ENCODE data around the gene CSNK1G1.

Gene CSNK1G1

DNA sequence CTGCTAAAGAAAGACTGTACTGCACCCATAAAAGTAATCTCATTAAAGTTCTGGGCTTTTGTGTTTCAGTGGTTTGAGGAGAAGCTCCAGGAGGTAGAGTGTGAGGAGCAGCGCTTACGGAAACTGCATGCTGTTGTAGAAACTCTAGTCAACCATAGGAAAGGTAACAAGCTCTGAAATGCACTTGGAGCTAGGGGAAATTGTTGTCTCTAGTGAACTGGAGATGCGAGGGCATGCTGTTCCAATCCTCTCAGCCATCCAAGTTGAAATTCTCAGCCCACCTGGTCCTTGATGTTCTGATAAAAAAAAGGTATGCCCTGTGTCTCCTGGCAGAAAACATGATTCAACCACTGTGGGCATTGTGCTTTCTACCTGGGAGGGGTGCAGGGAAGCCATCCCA, 225.8 kb downstream of the CSNK1G1 start:
- no peak for DNase-seq (ENCODE audit: extremely low read depth, insufficient read length)
- TF ChIP-seq, protein P1, sequence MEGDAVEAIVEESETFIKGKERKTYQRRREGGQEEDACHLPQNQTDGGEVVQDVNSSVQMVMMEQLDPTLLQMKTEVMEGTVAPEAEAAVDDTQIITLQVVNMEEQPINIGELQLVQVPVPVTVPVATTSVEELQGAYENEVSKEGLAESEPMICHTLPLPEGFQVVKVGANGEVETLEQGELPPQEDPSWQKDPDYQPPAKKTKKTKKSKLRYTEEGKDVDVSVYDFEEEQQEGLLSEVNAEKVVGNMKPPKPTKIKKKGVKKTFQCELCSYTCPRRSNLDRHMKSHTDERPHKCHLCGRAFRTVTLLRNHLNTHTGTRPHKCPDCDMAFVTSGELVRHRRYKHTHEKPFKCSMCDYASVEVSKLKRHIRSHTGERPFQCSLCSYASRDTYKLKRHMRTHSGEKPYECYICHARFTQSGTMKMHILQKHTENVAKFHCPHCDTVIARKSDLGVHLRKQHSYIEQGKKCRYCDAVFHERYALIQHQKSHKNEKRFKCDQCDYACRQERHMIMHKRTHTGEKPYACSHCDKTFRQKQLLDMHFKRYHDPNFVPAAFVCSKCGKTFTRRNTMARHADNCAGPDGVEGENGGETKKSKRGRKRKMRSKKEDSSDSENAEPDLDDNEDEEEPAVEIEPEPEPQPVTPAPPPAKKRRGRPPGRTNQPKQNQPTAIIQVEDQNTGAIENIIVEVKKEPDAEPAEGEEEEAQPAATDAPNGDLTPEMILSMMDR (IDR thresholded peaks at IDR 0.05; ENCODE audit: insufficient read depth, low read length, poor library complexity, severe bottlenecking) = no peak
- peaks cover 48% of the 10 kb centered on the region for H3K36me3 ChIP-seq (ENCODE audit: control insufficient read depth, insufficient read depth, low read length)
- H3K4me3 ChIP-seq (replicated peaks; ENCODE audit: low read depth, low read length) = no peak overlapping the region
- H3K27me3 ChIP-seq (replicated peaks; ENCODE audit: control insufficient read depth, insufficient read depth, low read length) = no peaks in the 10 kb centered on the region

DNA sequence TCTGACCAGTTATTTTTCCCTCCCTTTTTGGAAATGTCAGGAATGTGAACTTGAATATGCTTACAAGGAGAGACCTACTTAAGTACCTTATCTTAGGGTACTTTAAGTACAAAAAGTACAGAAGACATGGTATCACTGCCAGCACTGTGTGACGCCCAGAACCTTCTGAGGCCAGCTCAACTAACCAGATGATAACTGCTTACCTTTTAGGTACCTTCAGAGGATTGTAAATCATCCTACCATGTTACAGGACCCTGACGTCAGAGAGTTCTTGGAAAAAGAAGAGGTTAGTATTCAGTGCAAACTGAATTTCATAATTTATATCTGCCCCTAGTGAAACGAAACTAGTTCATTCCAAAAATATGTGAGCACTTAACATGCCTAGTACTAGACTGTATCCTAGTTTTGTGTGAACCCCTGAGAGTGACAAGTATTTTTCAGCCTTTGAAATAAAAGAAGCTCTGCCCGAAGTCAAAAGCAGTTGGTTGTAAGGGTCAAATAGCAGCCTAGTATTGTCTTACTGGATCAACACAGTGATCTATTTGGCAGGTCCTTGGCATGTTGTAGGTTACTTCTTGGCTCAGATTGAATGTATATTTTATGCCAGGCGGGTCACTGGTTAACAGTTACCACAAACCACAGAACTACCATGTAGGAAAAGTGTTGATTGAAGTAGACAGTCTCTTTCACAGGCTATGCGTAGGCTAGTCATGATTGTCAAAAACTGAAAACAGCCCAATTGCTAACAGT, 228.3 kb downstream of the CSNK1G1 start:
- H3K27me3 ChIP-seq (replicated peaks; ENCODE audit: control insufficient read depth, insufficient read depth, low read length) = no peaks in the 10 kb centered on the region
- no peak overlapping the region for H3K4me3 ChIP-seq (replicated peaks; ENCODE audit: low read depth, low read length)
- peaks cover 31% of the 10 kb centered on the region for H3K36me3 ChIP-seq (ENCODE audit: control insufficient read depth, insufficient read depth, low read length)
- TF ChIP-seq, protein P1 (IDR thresholded peaks at IDR 0.05; ENCODE audit: insufficient read depth, low read length, poor library complexity, severe bottlenecking) = no peak
- DNase-seq (ENCODE audit: extremely low read depth, insufficient read length) = no peak

DNA sequence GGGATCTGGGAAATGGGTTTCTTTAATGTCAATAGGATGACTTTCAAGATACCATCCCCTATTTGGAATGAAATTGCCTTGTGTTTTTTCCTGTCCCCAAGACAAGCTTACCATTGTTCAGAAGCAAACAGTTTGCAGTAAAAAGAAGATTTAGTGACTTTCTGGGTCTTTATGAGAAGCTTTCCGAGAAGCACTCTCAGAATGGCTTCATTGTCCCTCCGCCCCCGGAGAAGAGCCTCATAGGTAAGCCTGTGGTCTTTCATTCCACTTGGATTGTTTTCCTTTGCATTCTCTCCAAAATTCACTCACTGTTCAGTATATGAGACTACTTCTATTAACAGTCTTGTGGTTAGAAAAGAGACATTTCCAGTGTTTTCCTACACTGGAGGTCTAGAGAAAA, 230.0 kb downstream of the CSNK1G1 start:
- no peak for DNase-seq (ENCODE audit: extremely low read depth, insufficient read length)
- Histone ChIP-seq H3K4me3 (replicated peaks; ENCODE audit: low read depth, low read length) (no peak overlapping the region), H3K27me3 (replicated peaks; ENCODE audit: control insufficient read depth, insufficient read depth, low read length) (no peaks in the 10 kb centered on the region), H3K36me3 (ENCODE audit: control insufficient read depth, insufficient read depth, low read length) (peaks cover 21% of the 10 kb centered on the region)
- TF ChIP-seq, protein P1 (IDR thresholded peaks at IDR 0.05; ENCODE audit: insufficient read depth, low read length, poor library complexity, severe bottlenecking) = no peak

DNA sequence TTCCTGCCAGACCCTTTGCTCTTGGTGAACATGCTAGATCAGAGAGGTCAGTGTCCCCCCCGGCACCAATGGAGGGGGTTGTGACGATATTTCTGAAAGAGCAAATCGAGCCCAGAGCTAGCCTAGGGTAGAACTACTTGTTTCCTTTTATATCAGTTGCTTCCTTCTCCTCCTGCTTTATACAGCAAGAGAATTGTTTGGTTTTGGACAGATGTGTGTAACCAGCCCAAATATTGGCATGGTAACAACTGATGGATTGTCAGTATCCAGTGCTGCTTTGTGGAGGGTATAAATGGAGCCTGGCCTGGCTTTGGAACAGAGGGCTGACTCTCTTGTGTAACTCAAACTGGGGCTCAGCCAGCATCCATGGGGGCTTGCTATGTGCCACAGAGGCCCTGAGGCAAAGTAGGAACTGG, 233.0 kb downstream of the CSNK1G1 start:
- Histone ChIP-seq H3K4me3 (replicated peaks; ENCODE audit: low read depth, low read length) (no peak overlapping the region), H3K27me3 (replicated peaks; ENCODE audit: control insufficient read depth, insufficient read depth, low read length) (no peaks in the 10 kb centered on the region), H3K36me3 (ENCODE audit: control insufficient read depth, insufficient read depth, low read length) (peaks cover 16% of the 10 kb centered on the region)
- TF ChIP-seq, protein P1 (IDR thresholded peaks at IDR 0.05; ENCODE audit: insufficient read depth, low read length, poor library complexity, severe bottlenecking) = no peak
- no peak for DNase-seq (ENCODE audit: extremely low read depth, insufficient read length)

DNA sequence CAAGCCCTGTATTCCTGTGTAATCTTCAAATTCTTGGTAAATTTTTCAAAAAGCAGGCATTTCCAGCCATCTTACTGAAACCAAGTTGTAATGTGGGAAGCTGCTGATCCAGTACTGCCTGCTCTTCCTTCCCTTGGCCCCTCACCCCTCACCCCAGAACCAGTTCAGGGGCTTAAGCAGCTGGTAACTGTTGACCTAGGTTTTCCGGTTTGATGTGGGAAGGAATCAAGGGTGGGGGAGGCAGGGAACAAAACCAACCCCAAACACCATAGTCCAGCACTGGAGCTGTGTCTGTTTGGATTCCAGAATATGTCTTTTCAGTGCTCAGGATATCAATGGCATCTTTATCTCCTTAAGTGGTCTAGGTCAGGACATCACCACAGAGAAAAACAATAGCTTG, 233.5 kb downstream of the CSNK1G1 start:
- H3K36me3 ChIP-seq (ENCODE audit: control insufficient read depth, insufficient read depth, low read length) = peaks cover 15% of the 10 kb centered on the region
- DNase-seq (ENCODE audit: extremely low read depth, insufficient read length) = no peak

More for the DNA sequence above, 233.5 kb downstream of the CSNK1G1 start:
- Histone ChIP-seq H3K27me3 (replicated peaks; ENCODE audit: control insufficient read depth, insufficient read depth, low read length) (no peaks in the 10 kb centered on the region), H3K4me3 (replicated peaks; ENCODE audit: low read depth, low read length) (no peak overlapping the region)
- TF ChIP-seq, protein P1 (IDR thresholded peaks at IDR 0.05; ENCODE audit: insufficient read depth, low read length, poor library complexity, severe bottlenecking) = no peak

All from GM06990 (cell line).